ENCODE measurements around the gene MED27.

The MED27 gene

GRCh38 chr9:131851414-131851813 is 228.3 kb downstream of the MED27 start:
- Histone ChIP-seq H3K27me3 (no peaks in the 10 kb centered on the region), H3K4me1 (ENCODE audit: control insufficient read depth in 1 of 2, insufficient read depth in 1 of 2, low read depth in 1 of 2, low read length in 1 of 2) (no peaks in the 10 kb centered on the region), H3K9me3 (no peaks in the 10 kb centered on the region), H3K36me3 (no peaks in the 10 kb centered on the region), H3K27ac (no peak overlapping the region), H3K4me3 (ENCODE audit: low read depth in 1 of 2, low read length in 1 of 2) (no peak overlapping the region)
- no peak for TF ChIP-seq CTCF (IDR thresholded peaks at IDR 0.05)

- no peak overlapping the region for H3K27ac ChIP-seq
- no peaks in the 10 kb centered on the region for H3K36me3 ChIP-seq
- no peaks in the 10 kb centered on the region for H3K9me3 ChIP-seq
- H3K27me3 ChIP-seq = no peaks in the 10 kb centered on the region
- H3K4me3 ChIP-seq (ENCODE audit: low read depth in 1 of 2, low read length in 1 of 2) = no peak overlapping the region
- no peaks in the 10 kb centered on the region for H3K4me1 ChIP-seq (ENCODE audit: control insufficient read depth in 1 of 2, insufficient read depth in 1 of 2, low read depth in 1 of 2, low read length in 1 of 2)
- TF ChIP-seq CTCF (IDR thresholded peaks at IDR 0.05) = no peak
Observed at GRCh38 chr9:131849391-131849790, 230.3 kb downstream of the MED27 start.

- no peak for TF ChIP-seq CTCF (IDR thresholded peaks at IDR 0.05)
- Histone ChIP-seq H3K36me3 (no peaks in the 10 kb centered on the region), H3K4me3 (ENCODE audit: low read depth in 1 of 2, low read length in 1 of 2) (no peak overlapping the region), H3K9me3 (no peaks in the 10 kb centered on the region), H3K27me3 (no peaks in the 10 kb centered on the region), H3K27ac (no peak overlapping the region), H3K4me1 (ENCODE audit: control insufficient read depth in 1 of 2, insufficient read depth in 1 of 2, low read depth in 1 of 2, low read length in 1 of 2) (no peaks in the 10 kb centered on the region)
Observed at GRCh38 chr9:131848570-131849160, 231.0 kb downstream of the MED27 start.

- no peak for TF ChIP-seq CTCF (IDR thresholded peaks at IDR 0.05)
- Histone ChIP-seq H3K27ac (no peak overlapping the region), H3K4me3 (ENCODE audit: low read depth in 1 of 2, low read length in 1 of 2) (no peak overlapping the region), H3K27me3 (no peaks in the 10 kb centered on the region), H3K4me1 (ENCODE audit: control insufficient read depth in 1 of 2, insufficient read depth in 1 of 2, low read depth in 1 of 2, low read length in 1 of 2) (no peaks in the 10 kb centered on the region), H3K9me3 (no peaks in the 10 kb centered on the region), H3K36me3 (no peaks in the 10 kb centered on the region)
Observed at GRCh38 chr9:131847665-131848354, 231.9 kb downstream of the MED27 start.

- H3K9me3 ChIP-seq = no peaks in the 10 kb centered on the region
- no peaks in the 10 kb centered on the region for H3K4me1 ChIP-seq (ENCODE audit: control insufficient read depth in 1 of 2, insufficient read depth in 1 of 2, low read depth in 1 of 2, low read length in 1 of 2)
- no peaks in the 10 kb centered on the region for H3K36me3 ChIP-seq
- TF ChIP-seq CTCF (IDR thresholded peaks at IDR 0.05) = no peak
- H3K27me3 ChIP-seq = no peaks in the 10 kb centered on the region
- no peak overlapping the region for H3K4me3 ChIP-seq (ENCODE audit: low read depth in 1 of 2, low read length in 1 of 2)
- no peak overlapping the region for H3K27ac ChIP-seq
Observed at GRCh38 chr9:131845305-131846298, 234.1 kb downstream of the MED27 start.
